ENCODE measurements around the gene OPRD1. TPM values are rescaled to one million over a fixed set of nuclear protein-coding genes. Genes with fewer than 3 reads are reported as not detected.

Gene OPRD1
- total RNA-seq, 1 experiment from 2014 or later, result not detected

GRCh38 chr1:28807986-28808385, 4.0 kb upstream of the OPRD1 start:
- intact Hi-C loops (cut with micrococcal nuclease; ENCODE audit: unreplicated experiment), result no loop called here
- H3K27me3 ChIP-seq (ENCODE audit: insufficient read depth, low read depth), result peaks cover 4% of the 10 kb centered on the region; the same call in 1 of the 2 replicates
- DNase-seq, result no peak
- H3K4me3 ChIP-seq, result no peak overlapping the region
- no peaks in the 10 kb centered on the region for H3K9me3 ChIP-seq (ENCODE audit: insufficient read depth, low read depth)
- TF ChIP-seq EZH2 (IDR thresholded peaks at IDR 0.05; ENCODE audit: low read depth), result no peak
- TF ChIP-seq CTCF (conservative IDR thresholded peaks at IDR 0.05), result no peak
- no peaks in the 10 kb centered on the region for H3K36me3 ChIP-seq (ENCODE audit: low read depth)
- no peaks in the 10 kb centered on the region for H3F3A ChIP-seq (ENCODE audit: insufficient read depth, low read depth)
- no TSS peak for BruUV-seq (replicated peaks)
- CTCF ChIA-PET, result interaction anchor here (0.7 kb wide), 1 partner anchor 23 kb away, joined by 12 read pairs; no protein-coding TSS in a partner anchor
- H2AFZ ChIP-seq, result no peak overlapping the region
- no peaks in the 10 kb centered on the region for H3K9me2 ChIP-seq (ENCODE audit: insufficient read depth)
- POLR2A ChIA-PET (ENCODE audit: unreplicated experiment), result no interaction called here
- H3K79me2 ChIP-seq (ENCODE audit: low read depth), result no peaks in the 10 kb centered on the region
- no peak overlapping the region for H3K4me2 ChIP-seq
- no peaks in the 10 kb centered on the region for H3K4me1 ChIP-seq (replicated peaks; ENCODE audit: insufficient read depth)
- no peak overlapping the region for H3K27ac ChIP-seq
- no peaks in the 10 kb centered on the region for H4K20me1 ChIP-seq (ENCODE audit: insufficient read depth)

GRCh38 chr1:28811369-28811765, 603 bp upstream of the OPRD1 start:
- TF ChIP-seq CTCF (conservative IDR thresholded peaks at IDR 0.05) (no peak), EZH2 (IDR thresholded peaks at IDR 0.05; ENCODE audit: low read depth) (no peak)
- no peaks in the 10 kb centered on the region for H3F3A ChIP-seq (ENCODE audit: insufficient read depth, low read depth)
- H3K9me3 ChIP-seq (ENCODE audit: insufficient read depth, low read depth), result no peaks in the 10 kb centered on the region
- BruUV-seq (replicated peaks), result no TSS peak
- POLR2A ChIA-PET (ENCODE audit: unreplicated experiment), result no interaction called here
- H2AFZ ChIP-seq, result no peak overlapping the region
- H3K27me3 ChIP-seq (ENCODE audit: insufficient read depth, low read depth), result peaks cover 18% of the 10 kb centered on the region
- DNase-seq, result no peak
- H3K79me2 ChIP-seq (ENCODE audit: low read depth), result no peaks in the 10 kb centered on the region
- intact Hi-C loops (cut with micrococcal nuclease; ENCODE audit: unreplicated experiment), result no loop called here
- no peak overlapping the region for H3K27ac ChIP-seq
- no peak overlapping the region for H3K4me3 ChIP-seq
- H4K20me1 ChIP-seq (ENCODE audit: insufficient read depth), result no peaks in the 10 kb centered on the region
- no peaks in the 10 kb centered on the region for H3K4me1 ChIP-seq (replicated peaks; ENCODE audit: insufficient read depth)
- no peaks in the 10 kb centered on the region for H3K9me2 ChIP-seq (ENCODE audit: insufficient read depth)
- no peaks in the 10 kb centered on the region for H3K36me3 ChIP-seq (ENCODE audit: low read depth)
- CTCF ChIA-PET, result no interaction called here
- no peak overlapping the region for H3K4me2 ChIP-seq

- Histone ChIP-seq H3K4me2 (no peak overlapping the region), H3F3A (ENCODE audit: insufficient read depth, low read depth) (no peaks in the 10 kb centered on the region), H3K27ac (no peak overlapping the region), H3K4me1 (replicated peaks; ENCODE audit: insufficient read depth) (no peaks in the 10 kb centered on the region), H3K9me3 (ENCODE audit: insufficient read depth, low read depth) (no peaks in the 10 kb centered on the region), H2AFZ (no peak overlapping the region), H3K79me2 (ENCODE audit: low read depth) (no peaks in the 10 kb centered on the region), H3K9me2 (ENCODE audit: insufficient read depth) (no peaks in the 10 kb centered on the region), H3K4me3 (no peak overlapping the region), H3K27me3 (ENCODE audit: insufficient read depth, low read depth) (peaks cover 18% of the 10 kb centered on the region), H4K20me1 (ENCODE audit: insufficient read depth) (no peaks in the 10 kb centered on the region), H3K36me3 (ENCODE audit: low read depth) (no peaks in the 10 kb centered on the region)
- ChIA-PET CTCF (no interaction called here), POLR2A (ENCODE audit: unreplicated experiment) (interaction anchor here (0.6 kb wide), 1 partner anchor 64 kb away, joined by 3 read pairs; no protein-coding TSS in a partner anchor)
- DNase-seq, result no peak
- intact Hi-C loops (cut with micrococcal nuclease; ENCODE audit: unreplicated experiment), result no loop called here
- TF ChIP-seq EZH2 (IDR thresholded peaks at IDR 0.05; ENCODE audit: low read depth) (no peak), CTCF (conservative IDR thresholded peaks at IDR 0.05) (no peak)
- BruUV-seq (replicated peaks), result no TSS peak
Measured at GRCh38 chr1:28812669-28813468, 899 bp downstream of the OPRD1 start.
